H1 (cell line): ENCODE measurements around the gene TMEM18. TPM values are rescaled to one million over a fixed set of nuclear protein-coding genes. Genes with fewer than 3 reads are reported as not detected.

Experiments
- CTCF ChIA-PET: fragments of 300-600 bp; sonication (Branson Sonifier 250); formaldehyde crosslinking; loops from one replicate; lab custom pipeline; 2021; ENCODE audit not compliant: partially characterized antibody; lab: Charles Lee
- POLR2A ChIA-PET: fragments of 300-600 bp; sonication (Branson Sonifier 250); formaldehyde crosslinking; loops from one replicate; lab custom pipeline; 2021; ENCODE audit warnings: inconsistent platforms; ENCODE audit not compliant: partially characterized antibody; lab: Charles Lee
- DNase-seq, 2 experiments: peaks; one replicate each; pipeline versions ENCODE4 v3.0.0 to v3.0.0-alpha.2; 2010 to 2022; ENCODE audit warnings: low spot score in 2 of 2, low read depth in 1 of 2, mixed read lengths in 1 of 2
- FAIRE-seq: peaks from 2 replicates; lab custom pipeline; 2011; peaks lifted over from hg19 to GRCh38; lab: Jason Lieb, UNC
- H2AFZ ChIP-seq: 2 replicates; pipeline ENCODE4 v1.8.1; 2012; ENCODE audit warnings: low read length, inconsistent platforms
- H2AK5ac ChIP-seq: 2 replicates; pipeline ENCODE4 v1.6.1; 2013; ENCODE audit warnings: low read depth, low read length
- H2BK120ac ChIP-seq: replicated peaks from 2 replicates; pipeline ENCODE3; 2013; ENCODE audit warnings: low read depth, low read length, inconsistent platforms
- H2BK12ac ChIP-seq: 2 replicates; pipeline ENCODE4 v1.6.1; 2013; ENCODE audit warnings: low read depth, low read length
- H2BK15ac ChIP-seq: 2 replicates; pipeline ENCODE4 v1.6.1; 2013; ENCODE audit warnings: low read length
- H2BK20ac ChIP-seq: 2 replicates; pipeline ENCODE4 v1.6.1; 2013; ENCODE audit warnings: low read length
- H2BK5ac ChIP-seq: 2 replicates; pipeline ENCODE4 v1.6.1; 2013; ENCODE audit warnings: low read depth, low read length
- H3K14ac ChIP-seq: 2 replicates; pipeline ENCODE4 v1.6.1; 2013; ENCODE audit warnings: inconsistent platforms; ENCODE audit not compliant: insufficient read length
- H3K18ac ChIP-seq: 2 replicates; pipeline ENCODE4 v1.6.1; 2013; ENCODE audit warnings: low read length; ENCODE audit errors: extremely low read depth
- H3K23ac ChIP-seq: 2 replicates; pipeline ENCODE4 v1.6.1; 2013; ENCODE audit warnings: inconsistent platforms; ENCODE audit not compliant: insufficient read length
- H3K23me2 ChIP-seq: 2 replicates; pipeline ENCODE4 v1.6.1; 2013; ENCODE audit warnings: low read depth, low read length
- H3K27ac ChIP-seq: 2 replicates; pipeline ENCODE4 v1.6.1; 2011; ENCODE audit warnings: low read depth, low read length, inconsistent platforms
- H3K27me3 ChIP-seq, 4 experiments: replicated peaks in 1 of 4; 1 replicate in 1 of 4; 2 replicates in 3 of 4; pipeline versions ENCODE4 v1.6.1 to v1.8.1; 2011 to 2013; ENCODE audit warnings: low read length in 3 of 4, mild to moderate bottlenecking in 3 of 4, inconsistent platforms in 2 of 4, mixed read lengths in 2 of 4, moderate library complexity in 1 of 4; ENCODE audit not compliant: control insufficient read depth in 3 of 4, insufficient read depth in 3 of 4; ENCODE audit errors: extremely low read depth in 1 of 4
- H3K36me3 ChIP-seq, 4 experiments: 2 replicates each; pipeline versions ENCODE4 v1.6.1 to v1.8.1; 2011 to 2013; ENCODE audit warnings: mild to moderate bottlenecking in 4 of 4, low read length in 3 of 4, moderate library complexity in 2 of 4, control low read depth in 1 of 4, inconsistent platforms in 1 of 4; ENCODE audit not compliant: insufficient read depth in 4 of 4, control insufficient read depth in 2 of 4
- H3K4ac ChIP-seq: replicated peaks from 2 replicates; pipeline ENCODE3; 2013; ENCODE audit warnings: low read length, low read depth, mixed read lengths, inconsistent platforms; ENCODE audit not compliant: insufficient read length
- H3K4me1 ChIP-seq, 4 experiments: replicated peaks in 1 of 4; 1 replicate in 1 of 4; 2 replicates in 3 of 4; pipeline versions ENCODE4 v1.6.1 to v1.8.1; 2011 to 2013; ENCODE audit warnings: low read length in 3 of 4, inconsistent platforms in 2 of 4, mixed read lengths in 1 of 4; ENCODE audit not compliant: insufficient read depth in 4 of 4, control insufficient read depth in 3 of 4
- H3K4me2 ChIP-seq, 2 experiments: 2 replicates each; pipeline versions ENCODE4 v1.6.1 to v1.8.1; 2011 to 2013; ENCODE audit warnings: low read depth in 2 of 2, low read length in 2 of 2, control low read depth in 1 of 2, inconsistent platforms in 1 of 2, mild to moderate bottlenecking in 1 of 2; ENCODE audit not compliant: insufficient read depth in 1 of 2
- H3K4me3 ChIP-seq, 4 experiments: fragments of 200-600, 300-600 bp in 1 of 4; sonication (generic), shearing (Covaris generic), sonication (Bioruptor Twin) in 1 of 4; 2 replicates each; pipeline versions ENCODE4 v1.5.1 to v1.8.1; 2011 to 2016; ENCODE audit warnings: low read length in 4 of 4, low read depth in 3 of 4, control low read depth in 2 of 4, inconsistent platforms in 2 of 4, mild to moderate bottlenecking in 2 of 4, mixed read lengths in 1 of 4, moderate library complexity in 1 of 4; ENCODE audit not compliant: insufficient read depth in 2 of 4; ENCODE audit errors: extremely low read depth in 1 of 4
- H3K56ac ChIP-seq: replicated peaks from 2 replicates; pipeline ENCODE3; 2013; ENCODE audit warnings: low read depth, mild to moderate bottlenecking, mixed read lengths, low read length, inconsistent platforms; ENCODE audit not compliant: insufficient read length
- H3K79me1 ChIP-seq: 2 replicates; pipeline ENCODE4 v1.6.1; 2013; ENCODE audit warnings: low read depth, low read length, control low read depth
- H3K79me2 ChIP-seq, 2 experiments: 2 replicates each; pipeline versions ENCODE4 v1.6.1 to v1.8.1; 2012 to 2013; ENCODE audit warnings: low read length in 2 of 2, mild to moderate bottlenecking in 2 of 2, inconsistent platforms in 1 of 2; ENCODE audit not compliant: insufficient read depth in 2 of 2, control insufficient read depth in 1 of 2
- H3K9ac ChIP-seq, 4 experiments: replicated peaks in 1 of 4; 1 replicate in 1 of 4; 2 replicates in 3 of 4; pipeline versions ENCODE4 v1.6.1 to v1.8.1; 2011 to 2013; ENCODE audit warnings: low read depth in 3 of 4, low read length in 3 of 4, control low read depth in 2 of 4, mild to moderate bottlenecking in 2 of 4, moderate library complexity in 2 of 4, inconsistent platforms in 1 of 4; ENCODE audit errors: extremely low read depth in 1 of 4
- H3K9me3 ChIP-seq, 2 experiments: 2 replicates each; pipeline versions ENCODE4 v1.6.1 to v1.8.1; 2012 to 2013; ENCODE audit warnings: mild to moderate bottlenecking in 2 of 2, moderate library complexity in 2 of 2, control low read depth in 1 of 2, inconsistent platforms in 1 of 2, low read depth in 1 of 2, low read length in 1 of 2, mixed read lengths in 1 of 2; ENCODE audit not compliant: insufficient read depth in 2 of 2
- H4K20me1 ChIP-seq, 2 experiments: replicated peaks in 1 of 2; 2 replicates each; pipeline versions ENCODE3 to v1.8.1; 2011 to 2013; ENCODE audit warnings: inconsistent platforms in 2 of 2, low read length in 2 of 2, mild to moderate bottlenecking in 1 of 2; ENCODE audit not compliant: insufficient read depth in 2 of 2, control insufficient read depth in 1 of 2
- H4K5ac ChIP-seq: 2 replicates; pipeline ENCODE4 v1.6.1; 2013; ENCODE audit warnings: low read length, low read depth, mixed read lengths, inconsistent platforms; ENCODE audit not compliant: insufficient read length
- H4K8ac ChIP-seq: 2 replicates; pipeline ENCODE4 v1.8.0; 2013; ENCODE audit warnings: mild to moderate bottlenecking, moderate library complexity, low read length, inconsistent platforms; ENCODE audit not compliant: insufficient read depth; ENCODE audit errors: extremely low read depth
- H4K91ac ChIP-seq: replicated peaks from 2 replicates; pipeline ENCODE3; 2013; ENCODE audit warnings: low read length, mixed read lengths, inconsistent platforms; ENCODE audit not compliant: insufficient read length
- HDAC6 ChIP-seq: IDR thresholded peaks from one replicate; pipeline ENCODE4 v1.7.1; 2012; ENCODE audit warnings: low read depth, mild to moderate bottlenecking, inconsistent platforms, low read length, moderate library complexity
- SAP30 ChIP-seq: fragments of 300-600 bp; sonication (generic); IDR thresholded peaks from 2 replicates; pipeline ENCODE4 v1.7.1; 2012; ENCODE audit warnings: low read length, moderate library complexity, mild to moderate bottlenecking, inconsistent platforms; ENCODE audit not compliant: insufficient read depth, insufficient replicate concordance
- WGBS, 2 experiments: shearing (Covaris generic) in 1 of 2; methylation state at CpG; one replicate each; pipeline versions ENCODE4 v1.1.6 to v1.1.7; 2013 to 2015; ENCODE audit warnings: low lambda C conversion rate in 2 of 2, mixed read lengths in 2 of 2, inconsistent platforms in 1 of 2, low coverage in 1 of 2, missing lambda C conversion rate in 1 of 2; ENCODE audit not compliant: insufficient replicate concordance in 2 of 2, insufficient coverage in 1 of 2, insufficient read length in 1 of 2; ENCODE audit errors: extremely low coverage in 1 of 2, missing lambda C conversion rate in 1 of 2; 5-methylcytosine and 5-hydroxymethylcytosine counted together
- polyA plus RNA-seq, 7 experiments: library from polyadenylated mRNA; depleted of rRNA in 3 of 7; stranded (reverse) in 5 of 7; unstranded in 2 of 7; fragments of >200 nt in 5 of 7; fragments of 200-250 nt in 2 of 7; gene quantifications; 1 replicate in 5 of 7; 2 replicates in 1 of 7; 4 replicates in 1 of 7; pipeline versions ENCODE4 v1.2.1 to v1.2.3, GENCODE V29; 2011 to 2013; ENCODE audit warnings: missing spikeins in 2 of 7, mixed read lengths in 2 of 7
- total RNA-seq: library from RNA; stranded (reverse); fragmentation: NEBNext Ultra II Directional; extraction: Animal tissue kit (Norgen Biotek cat#: 25700); gene quantifications from 2 replicates; pipeline ENCODE4 v1.2.1, GENCODE V29; 2021

The TMEM18 gene
- total and polyA plus RNA-seq, 2 of the 8 experiments (the other 6 are each of a cell fraction or from before 2014, with no cell fraction given): 22.4 to 27.1 TPM

DNA sequence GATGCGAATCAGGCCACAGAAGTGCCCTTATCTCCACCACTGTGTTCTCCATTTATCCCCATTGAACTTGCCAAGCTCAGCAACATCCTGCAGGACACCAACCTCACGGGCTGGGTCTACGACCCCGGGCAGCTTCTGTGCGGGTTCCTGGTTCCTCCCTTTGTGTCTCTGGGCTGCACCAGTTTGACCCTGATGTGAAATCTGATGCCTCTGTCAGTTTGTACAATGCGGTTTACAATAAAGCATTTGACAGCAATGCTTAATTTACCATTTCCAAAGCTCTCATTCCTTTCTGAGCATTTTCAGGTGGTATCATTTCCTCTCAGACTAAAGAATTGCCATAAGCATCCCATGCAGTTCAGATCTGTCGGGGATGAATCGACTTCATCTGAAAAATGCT is 3.3 kb upstream of the TMEM18 start:
- no peak for DNase-seq
- Histone ChIP-seq H2BK15ac (no peak overlapping the region), H2AK5ac (no peak overlapping the region), H4K8ac (no peak overlapping the region; the same call in 1 of the 2 replicates), H3K79me1 (peaks cover 2% of the 10 kb centered on the region; the same call in 1 of the 2 replicates), H3K23me2 (peaks cover 2% of the 10 kb centered on the region; the same call in 1 of the 2 replicates), H3K9ac (no peak overlapping the region), H3K27me3 (no peaks in the 10 kb centered on the region), H4K20me1 (peaks cover 3 to 4% of the 10 kb centered on the region in 2 experiments), H2BK120ac (no peak overlapping the region), H3K4me1 (peaks cover 0 to 5% (median 3%) of the 10 kb centered on the region in 4 experiments), H2BK12ac (no peak overlapping the region), H3K56ac (no peak overlapping the region), H3K79me2 (peaks cover 0 to 6% of the 10 kb centered on the region in 2 experiments; a peak in 2 of 4 replicates), H3K23ac (no peak overlapping the region), H3K36me3 (no peaks in the 10 kb centered on the region), H2BK5ac (no peak overlapping the region), H3K27ac (no peak overlapping the region), H3K18ac (no peak overlapping the region), H2AFZ (no peak overlapping the region), H3K9me3 (peaks cover 7 to 13% of the 10 kb centered on the region in 2 experiments; a peak in 3 of 4 replicates), H4K91ac (no peak overlapping the region), H3K14ac (no peak overlapping the region), H2BK20ac (no peak overlapping the region), H4K5ac (no peak overlapping the region), H3K4ac (no peak overlapping the region), H3K4me2 (no peak overlapping the region), H3K4me3 (no peak overlapping the region)
- ChIA-PET POLR2A (interaction anchor here (0.6 to 2.0 kb wide), 6 partner anchors 12 to 684 kb away, joined by 3 to 5 read pairs (median 3); partner anchors contain the start of gene SNTG2), CTCF (interaction anchor here (0.6 to 1.6 kb wide), 3 partner anchors 30 to 164 kb away, joined by 3 read pairs; no protein-coding TSS in a partner anchor)
- 84% methylated on average over 8 of the region's 8 CpGs; no CpG with 5 or more reads in 1 of the 2 experiments for WGBS, 2 experiments
- no peak for FAIRE-seq
- TF ChIP-seq HDAC6 (no peak), SAP30 (no peak)
